ENCODE measurements around the gene SLIT1. TPM values are rescaled to one million over a fixed set of nuclear protein-coding genes. Genes with fewer than 3 reads are reported as not detected.
"Not testable (repeated sequence)": the region's sequence is repeated elsewhere in the genome, so short reads cannot be mapped to it uniquely, and the experiment has no call there.

Gene SLIT1
- total RNA-seq, 4 donors from 2014 or later = 0.35 to 0.49 TPM; not detected in 2

DNA sequence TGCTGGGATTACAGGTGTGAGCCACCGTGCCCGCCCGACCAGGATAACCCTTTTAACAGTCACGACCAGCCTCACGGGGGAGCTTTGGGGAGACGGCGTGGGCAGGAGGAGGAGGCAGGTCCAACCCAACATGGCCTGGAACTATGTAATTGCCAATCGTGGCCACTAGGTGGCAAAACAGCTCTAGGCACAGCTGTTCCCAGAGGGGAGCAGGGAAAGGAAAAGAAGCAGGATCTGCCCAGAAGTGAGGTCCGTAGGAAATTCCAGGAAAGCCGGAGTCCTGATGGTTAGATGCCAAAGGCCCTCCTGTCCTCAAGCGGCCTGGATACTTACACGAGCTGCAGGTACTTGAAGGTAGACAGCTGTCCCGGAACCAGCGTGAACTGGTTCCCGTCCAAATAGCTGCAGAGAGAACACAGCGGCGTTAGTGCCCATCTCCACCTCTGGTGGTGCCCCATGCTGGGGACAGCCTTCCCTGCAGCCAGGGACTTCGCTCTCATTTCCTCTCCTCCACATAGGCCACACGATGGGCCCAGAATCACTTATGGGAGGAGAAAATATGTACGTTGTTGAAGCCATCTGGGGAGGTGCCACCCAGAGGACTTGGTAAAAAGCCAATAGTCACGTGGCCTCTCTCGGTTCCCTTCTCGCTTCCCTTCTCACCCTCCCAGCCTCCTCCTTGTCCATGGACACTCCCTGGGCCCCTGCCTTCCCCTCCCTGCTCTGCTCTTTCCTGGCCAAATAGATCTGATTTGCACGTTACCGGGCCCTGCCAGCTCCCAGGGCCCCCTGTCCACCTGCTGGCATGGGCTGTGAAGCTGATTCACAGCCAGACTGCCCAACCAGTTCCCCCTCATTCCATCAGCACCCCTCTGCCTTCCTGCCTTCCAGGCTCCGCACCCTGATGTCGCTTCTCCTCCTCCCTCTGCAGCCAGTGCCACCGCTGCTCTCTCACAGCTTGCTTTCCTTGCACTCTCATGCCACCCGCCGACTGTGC is 148.1 kb downstream of the SLIT1 start:
- H3K4me1 ChIP-seq = no peaks in the 10 kb centered on the region
- H3K4me3 ChIP-seq = peak overlapping the region in 1 of 2 donors; percentile 34
- H3K27ac ChIP-seq = no peak overlapping the region
- H3K36me3 ChIP-seq = no peaks in the 10 kb centered on the region
- H3K27me3 ChIP-seq = no peaks in the 10 kb centered on the region
- TF ChIP-seq, protein P1, sequence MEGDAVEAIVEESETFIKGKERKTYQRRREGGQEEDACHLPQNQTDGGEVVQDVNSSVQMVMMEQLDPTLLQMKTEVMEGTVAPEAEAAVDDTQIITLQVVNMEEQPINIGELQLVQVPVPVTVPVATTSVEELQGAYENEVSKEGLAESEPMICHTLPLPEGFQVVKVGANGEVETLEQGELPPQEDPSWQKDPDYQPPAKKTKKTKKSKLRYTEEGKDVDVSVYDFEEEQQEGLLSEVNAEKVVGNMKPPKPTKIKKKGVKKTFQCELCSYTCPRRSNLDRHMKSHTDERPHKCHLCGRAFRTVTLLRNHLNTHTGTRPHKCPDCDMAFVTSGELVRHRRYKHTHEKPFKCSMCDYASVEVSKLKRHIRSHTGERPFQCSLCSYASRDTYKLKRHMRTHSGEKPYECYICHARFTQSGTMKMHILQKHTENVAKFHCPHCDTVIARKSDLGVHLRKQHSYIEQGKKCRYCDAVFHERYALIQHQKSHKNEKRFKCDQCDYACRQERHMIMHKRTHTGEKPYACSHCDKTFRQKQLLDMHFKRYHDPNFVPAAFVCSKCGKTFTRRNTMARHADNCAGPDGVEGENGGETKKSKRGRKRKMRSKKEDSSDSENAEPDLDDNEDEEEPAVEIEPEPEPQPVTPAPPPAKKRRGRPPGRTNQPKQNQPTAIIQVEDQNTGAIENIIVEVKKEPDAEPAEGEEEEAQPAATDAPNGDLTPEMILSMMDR (IDR thresholded peaks at IDR 0.05) = peak; percentile 76 to 83 (median 79)
- TF ChIP-seq POLR2A (IDR thresholded peaks at IDR 0.05) = no peak
- no peaks in the 10 kb centered on the region for H3K9me3 ChIP-seq
- intact Hi-C loops (cut with DNase I; ENCODE audit: low total_unique reads) = loop anchor here (10.0 kb wide), 1 partner anchor 643 kb away; no protein-coding TSS in a partner anchor
- peak; percentile 76 to 77 for DNase-seq

DNA sequence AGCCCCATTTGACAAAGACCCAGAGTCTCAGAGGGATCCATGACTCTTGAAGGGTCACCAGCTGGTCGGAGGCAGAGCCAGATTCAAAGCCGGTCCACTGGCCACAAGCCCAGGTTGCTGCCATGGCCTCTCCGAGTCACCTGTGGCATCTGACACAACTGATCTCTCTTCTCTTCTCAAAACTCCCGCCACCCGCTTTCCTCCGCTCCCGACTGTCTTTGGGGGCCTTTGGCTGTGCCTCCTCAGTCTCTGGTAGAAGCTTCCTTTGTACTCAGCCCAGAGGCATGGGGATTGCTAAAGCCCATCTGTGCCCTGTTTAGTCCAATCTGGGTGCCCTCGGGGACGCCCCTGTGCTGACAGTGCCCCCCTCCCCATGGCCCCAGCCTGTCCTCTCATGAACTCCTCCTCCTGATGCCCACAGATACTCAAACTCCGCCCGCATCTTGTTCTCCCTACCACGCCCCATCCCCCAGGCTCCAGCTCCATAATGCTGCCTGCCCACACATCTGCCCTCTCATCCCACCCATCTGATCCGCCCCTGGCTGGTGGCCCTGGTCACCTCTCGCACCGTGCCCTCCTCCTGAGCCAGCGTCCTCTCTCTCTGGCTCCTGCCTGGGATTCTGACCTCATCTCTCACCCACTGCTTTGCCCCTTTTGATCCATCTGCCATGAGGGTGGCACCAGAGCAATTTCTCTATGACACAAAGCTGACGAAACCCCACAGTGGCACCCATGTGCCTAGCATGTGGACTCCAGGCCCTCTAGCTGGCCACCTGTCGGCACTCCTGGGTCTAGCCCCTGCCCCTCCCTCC is 150.6 kb downstream of the SLIT1 start:
- Histone ChIP-seq H3K4me3 (no peak overlapping the region), H3K4me1 (no peaks in the 10 kb centered on the region), H3K27me3 (no peaks in the 10 kb centered on the region), H3K27ac (no peak overlapping the region), H3K36me3 (no peaks in the 10 kb centered on the region), H3K9me3 (no peaks in the 10 kb centered on the region)
- no peak for DNase-seq
- TF ChIP-seq, protein P1 (IDR thresholded peaks at IDR 0.05) = no peak
- no peak for TF ChIP-seq POLR2A (IDR thresholded peaks at IDR 0.05)
- intact Hi-C loops (cut with DNase I; ENCODE audit: low total_unique reads) = loop anchor here (10.0 kb wide), 1 partner anchor 640 kb away; no protein-coding TSS in a partner anchor

DNA sequence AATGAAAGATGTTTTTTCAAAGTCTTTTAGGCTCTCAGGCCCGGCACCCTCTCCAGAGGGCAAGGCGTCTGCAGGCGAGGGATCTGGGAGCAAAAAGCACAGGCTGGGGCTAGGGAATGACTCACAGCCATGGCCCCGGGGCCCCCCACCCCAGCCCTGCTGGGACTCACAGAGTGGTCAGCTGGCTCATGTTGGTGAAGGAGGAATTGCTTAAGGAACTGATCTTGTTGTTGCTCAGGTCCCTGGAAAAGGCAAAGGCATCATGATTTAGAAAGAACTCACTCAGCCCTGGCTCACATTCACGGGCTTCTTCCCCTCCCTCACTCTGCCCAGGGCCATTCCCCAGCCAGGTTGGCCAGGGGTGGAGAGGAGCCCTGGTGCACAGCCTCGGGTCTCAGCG is 151.5 kb downstream of the SLIT1 start:
- no peaks in the 10 kb centered on the region for H3K36me3 ChIP-seq
- no peak overlapping the region for H3K4me3 ChIP-seq
- TF ChIP-seq, protein P1 (IDR thresholded peaks at IDR 0.05) = no peak
- no peak for TF ChIP-seq POLR2A (IDR thresholded peaks at IDR 0.05)
- DNase-seq = no peak
- H3K9me3 ChIP-seq = no peaks in the 10 kb centered on the region
- no peak overlapping the region for H3K27ac ChIP-seq
- H3K4me1 ChIP-seq = no peaks in the 10 kb centered on the region
- no peaks in the 10 kb centered on the region for H3K27me3 ChIP-seq
- intact Hi-C loops (cut with DNase I; ENCODE audit: low total_unique reads) = loop anchor here (10.0 kb wide), 1 partner anchor 640 kb away; no protein-coding TSS in a partner anchor

DNA sequence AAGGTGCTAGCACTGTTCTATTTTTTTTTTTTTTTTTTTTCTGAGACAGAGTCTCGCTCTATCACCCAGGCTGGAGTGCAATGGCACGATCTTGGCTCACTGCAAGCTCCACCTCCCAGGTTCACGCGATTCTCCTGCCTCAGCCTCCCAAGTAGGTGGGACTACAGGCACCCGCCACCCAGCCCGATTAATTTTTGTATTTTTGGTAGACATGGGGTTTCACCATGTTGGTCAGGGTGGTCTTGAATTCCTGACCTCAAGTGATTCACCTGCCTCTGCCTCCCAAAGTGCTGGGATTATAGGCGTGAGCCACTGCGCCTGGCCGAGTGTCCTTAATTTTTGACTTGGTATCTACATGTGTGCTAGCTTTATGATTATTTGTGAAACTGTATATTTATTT is 151.9 kb downstream of the SLIT1 start:
- not testable (repeated sequence) for H3K27me3 ChIP-seq, H3K9me3 ChIP-seq, H3K27ac ChIP-seq, H3K36me3 ChIP-seq, H3K4me3 ChIP-seq, H3K4me1 ChIP-seq, DNase-seq
- intact Hi-C loops (cut with DNase I; ENCODE audit: low total_unique reads) = loop anchor here (10.0 kb wide), 1 partner anchor 639 kb away; no protein-coding TSS in a partner anchor

DNA sequence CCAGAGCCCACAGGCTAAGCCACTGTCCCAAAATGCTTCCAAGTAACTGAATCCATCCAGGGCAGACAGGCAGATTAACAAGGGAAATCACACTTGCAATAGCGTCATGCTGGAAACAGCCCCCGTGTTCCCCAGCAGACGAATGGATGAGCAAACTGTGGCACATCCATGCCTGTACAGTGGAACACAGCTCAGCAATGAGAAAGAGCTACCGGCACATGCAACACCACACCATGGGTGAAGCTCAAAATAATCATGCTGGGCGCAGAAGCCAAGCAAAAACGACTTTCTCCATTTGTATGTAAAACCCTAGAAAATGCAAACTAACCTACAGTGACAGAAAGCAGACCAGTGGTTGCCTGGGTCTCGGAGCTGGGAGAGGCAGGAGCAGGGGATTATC is 153.1 kb downstream of the SLIT1 start:
- no peak overlapping the region for H3K27ac ChIP-seq
- no peaks in the 10 kb centered on the region for H3K4me1 ChIP-seq
- TF ChIP-seq POLR2A (IDR thresholded peaks at IDR 0.05) = no peak
- TF ChIP-seq, protein P1 (IDR thresholded peaks at IDR 0.05) = no peak
- no peaks in the 10 kb centered on the region for H3K36me3 ChIP-seq
- H3K9me3 ChIP-seq = no peaks in the 10 kb centered on the region
- no peak overlapping the region for H3K4me3 ChIP-seq
- DNase-seq = no peak
- H3K27me3 ChIP-seq = no peaks in the 10 kb centered on the region
- intact Hi-C loops (cut with DNase I; ENCODE audit: low total_unique reads) = loop anchor here (10.0 kb wide), 1 partner anchor 638 kb away; no protein-coding TSS in a partner anchor

Data from uterus (tissue), 4 donors.